ENCODE measurements around the gene EGFL8. TPM values are rescaled to one million over a fixed set of nuclear protein-coding genes. Genes with fewer than 3 reads are reported as not detected.
A peak's percentile ranks its signal among the peaks of the same experiment; 100 is the strongest.

EGFL8 gene
- total RNA-seq, 4 donors from 2014 or later, result 0.80 to 7.1 (median 4.2) TPM

- peak; percentile 96 to 98 for DNase-seq
- Histone ChIP-seq H3K36me3 (peaks cover 0 to 13% of the 10 kb centered on the region in 2 donors), H3K4me3 (peak within 1 kb of the TSS; percentile 81 to 99 (median 96)), H3K27me3 (no peaks in the 10 kb centered on the region), H3K27ac (peak within 1 kb of the TSS; percentile 92 to 99 (median 96)), H3K4me1 (peaks cover 35 to 40% of the 10 kb centered on the region in 2 donors), H3K9me3 (no peaks in the 10 kb centered on the region)
- intact Hi-C loops (cut with DNase I; ENCODE audit: low total_unique reads), result loop anchor here (1.0 to 10.0 kb wide), 8 partner anchors 46 to 1139 kb away; partner anchors contain the start of genes B3GALT4, BRD2, CSNK2B and DXO
- ATAC-seq, result peak; percentile 56 to 63
- in situ Hi-C loops (cut with MboI; ENCODE audit: low sequenced_read_pairs in 4 of 4), result loop anchor here in 3 of 4 donors (25.0 kb wide), 6 partner anchors 214 to 1564 kb away; partner anchors contain the start of genes BRD2 (in 3 of the 3), HLA-DMA (in 3 of the 3), APOM (in 2 of the 3) and BAG6 (in 2 of the 3)
- TF ChIP-seq CTCF (IDR thresholded peaks at IDR 0.05 in 4 of 5, conservative IDR thresholded peaks at IDR 0.05 in 1 of 5) (no peak), POLR2A (IDR thresholded peaks at IDR 0.05) (peak; percentile 69 to 83)
Measured at GRCh38 chr6:32175711-32176475, 11.5 kb downstream of the EGFL8 start, which contains the start of gene AGPAT1. TSS of gene AGPAT1 (minus strand) at chr6:32176084. CDS start at chr6:32171496, 4,588 bp downstream.

- Histone ChIP-seq H3K27ac (peak overlapping the region; percentile 92 to 99 (median 96)), H3K27me3 (no peaks in the 10 kb centered on the region), H3K4me3 (peak overlapping the region; percentile 81 to 99 (median 96)), H3K4me1 (peaks cover 35 to 40% of the 10 kb centered on the region in 2 donors), H3K9me3 (no peaks in the 10 kb centered on the region), H3K36me3 (peaks cover 0 to 19% of the 10 kb centered on the region in 2 donors)
- intact Hi-C loops (cut with DNase I; ENCODE audit: low total_unique reads) (loop anchor here (1.0 to 10.0 kb wide), 10 partner anchors 19 to 1138 kb away; partner anchors contain the start of genes B3GALT4, BRD2, CSNK2B and DXO), in situ Hi-C loops (cut with MboI; ENCODE audit: low sequenced_read_pairs in 4 of 4) (loop anchor here in 3 of 4 donors (25.0 kb wide), 6 partner anchors 214 to 1564 kb away; partner anchors contain the start of genes BRD2 (in 3 of the 3), HLA-DMA (in 3 of the 3), APOM (in 2 of the 3) and BAG6 (in 2 of the 3))
- TF ChIP-seq POLR2A (IDR thresholded peaks at IDR 0.05) (no peak), CTCF (IDR thresholded peaks at IDR 0.05 in 4 of 5, conservative IDR thresholded peaks at IDR 0.05 in 1 of 5) (no peak)
- peak in 1 of 2 donors; percentile 9 for ATAC-seq
- DNase-seq, result no peak
Measured at GRCh38 chr6:32176476-32177182, 12.2 kb downstream of the EGFL8 start.

GRCh38 chr6:32177183-32177787 lies 12.9 kb downstream of the EGFL8 start:
- H3K27ac ChIP-seq, result peak overlapping the region; percentile 92 to 99 (median 96)
- peaks cover 36 to 46% of the 10 kb centered on the region in 2 donors for H3K4me1 ChIP-seq
- no peak for DNase-seq
- H3K4me3 ChIP-seq, result peak overlapping the region; percentile 81 to 99 (median 96)
- in situ Hi-C loops (cut with MboI; ENCODE audit: low sequenced_read_pairs in 4 of 4), result loop anchor here in 3 of 4 donors (25.0 kb wide), 6 partner anchors 215 to 1565 kb away; partner anchors contain the start of genes BRD2 (in 3 of the 3), HLA-DMA (in 3 of the 3), APOM (in 2 of the 3) and BAG6 (in 2 of the 3)
- H3K27me3 ChIP-seq, result no peaks in the 10 kb centered on the region
- intact Hi-C loops (cut with DNase I; ENCODE audit: low total_unique reads), result loop anchor here (1.0 to 10.0 kb wide), 9 partner anchors 18 to 1138 kb away; partner anchors contain the start of genes B3GALT4, BRD2, CSNK2B and DXO
- TF ChIP-seq CTCF (IDR thresholded peaks at IDR 0.05 in 4 of 5, conservative IDR thresholded peaks at IDR 0.05 in 1 of 5) (no peak), POLR2A (IDR thresholded peaks at IDR 0.05) (peak; percentile 19 to 48)
- peak; percentile 6 to 12 for ATAC-seq
- peaks cover 0 to 19% of the 10 kb centered on the region in 2 donors for H3K36me3 ChIP-seq
- H3K9me3 ChIP-seq, result no peaks in the 10 kb centered on the region
